Activated CD8-positive, alpha-beta T cell treated with anti-CD3 and anti-CD28 coated beads, Interleukin-2, amount 10 ng/mL, durations not matched to agents 7 days and 5 days (primary cell): ENCODE results near the gene SIRT3. TPM values are rescaled to one million over a fixed set of nuclear protein-coding genes. Genes with fewer than 3 reads are reported as not detected.

ENCODE experiments used
- ATAC-seq: fragments of 150-1000 bp; cut with Tn5 transposase; one replicate; pipeline ENCODE4 v1.10.0; 2021; ENCODE audit warnings: moderate library complexity
- CTCF ChIA-PET: fragments of 350-600 bp; sonication (Branson Sonifier 250); formaldehyde crosslinking; loops from one replicate; lab custom pipeline; 2021; ENCODE audit warnings: antibody characterized with exemption; lab: Charles Lee
- POLR2A ChIA-PET: fragments of 350-600 bp; sonication (Branson Sonifier 250); formaldehyde crosslinking; loops from one replicate; lab custom pipeline; 2021; ENCODE audit warnings: antibody characterized with exemption; lab: Charles Lee
- DNase-seq: peaks from one replicate; pipeline ENCODE4 v3.0.0-alpha.2; 2020
- H3K27ac Mint-ChIP-seq: one replicate; pipeline ENCODE4 v1.8.0; 2021; ENCODE audit warnings: mild to moderate bottlenecking, mixed read lengths
- H3K27me3 Mint-ChIP-seq: one replicate; pipeline ENCODE4 v1.8.0; 2021; ENCODE audit warnings: low read depth, mixed read lengths
- H3K36me3 Mint-ChIP-seq: one replicate; pipeline ENCODE4 v1.8.0; 2021; ENCODE audit warnings: low read depth, mixed read lengths
- H3K4me1 Mint-ChIP-seq: one replicate; pipeline ENCODE4 v1.8.0; 2021; ENCODE audit warnings: low read depth, mixed read lengths
- H3K4me3 Mint-ChIP-seq: one replicate; pipeline ENCODE4 v1.8.0; 2021; ENCODE audit warnings: mild to moderate bottlenecking, mixed read lengths
- H3K9me3 Mint-ChIP-seq: one replicate; pipeline ENCODE4 v1.8.0; 2022; ENCODE audit warnings: mixed read lengths; ENCODE audit not compliant: insufficient read depth
- total RNA-seq, 2 experiments: library from RNA; stranded (reverse); gene quantifications; one replicate each; pipeline ENCODE4 v1.2.3, GENCODE V29; 2021

Gene SIRT3
- total RNA-seq, result 10 to 100 TPM; 13.1 to 15.0 TPM

DNA sequence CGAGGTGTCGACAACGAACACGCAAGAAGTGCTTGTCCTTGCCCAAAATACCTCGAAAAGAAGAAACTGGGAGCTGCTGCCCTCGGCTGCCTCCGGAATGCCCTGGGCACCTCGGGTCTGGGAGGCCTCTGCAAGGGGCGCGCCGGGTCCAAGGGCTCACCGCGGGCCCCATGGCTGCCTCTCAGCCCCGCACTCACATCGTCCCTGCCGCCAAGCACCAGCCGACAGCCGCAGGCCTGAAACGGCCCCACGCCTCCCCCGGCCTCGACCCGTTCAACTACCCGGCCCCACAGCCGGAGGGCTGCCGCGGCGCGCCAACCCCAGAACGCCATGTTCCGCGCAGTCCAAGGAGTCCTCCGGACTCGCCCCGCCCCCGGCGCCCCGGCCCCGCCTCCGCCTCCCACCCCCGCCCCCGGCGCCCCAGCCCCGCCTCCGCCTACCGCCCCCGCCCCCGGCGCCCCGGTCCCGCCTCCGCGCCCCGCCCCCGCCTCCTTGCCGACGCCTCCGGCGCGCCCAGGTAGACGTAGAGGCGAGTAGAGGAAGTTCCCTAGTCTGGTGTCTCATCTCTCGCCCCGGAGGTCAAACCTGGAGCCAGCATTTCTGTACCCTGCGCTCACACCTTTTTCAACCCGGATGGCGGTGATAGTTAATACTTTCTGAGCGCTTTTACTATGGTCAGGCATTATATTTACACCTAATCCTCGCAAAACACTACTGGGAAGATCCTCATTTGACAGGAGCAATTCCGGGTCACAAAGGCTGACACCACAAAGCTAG, at the start of gene SIRT3:
Gene SIRT3, minus strand, starts transcription at position 346 of the 777 bp plus-strand sequence. Its CDS starts 14 bp downstream, at position 332.
- Mint-ChIP-seq H3K9me3 (no peaks in the 10 kb centered on the region), H3K27me3 (no peaks in the 10 kb centered on the region), H3K4me3 (peak within 1 kb of the TSS; percentile 99), H3K4me1 (peaks cover 39% of the 10 kb centered on the region), H3K27ac (peak within 1 kb of the TSS; percentile 99), H3K36me3 (peaks cover 16% of the 10 kb centered on the region)
- POLR2A ChIA-PET, result interaction anchor here (0.6 to 2.7 kb wide), 10 partner anchors 15 to 119 kb away, joined by 3 to 16 read pairs (median 6); partner anchors contain the start of genes BET1L and RIC8A
- CTCF ChIA-PET, result interaction anchor here (1.6 to 7.2 kb wide), 4 partner anchors 14 to 31 kb away, joined by 5 to 86 read pairs (median 8); partner anchors contain the start of genes BET1L and RIC8A
- peak; percentile 89 for DNase-seq
- peak; percentile 89 for ATAC-seq

DNA sequence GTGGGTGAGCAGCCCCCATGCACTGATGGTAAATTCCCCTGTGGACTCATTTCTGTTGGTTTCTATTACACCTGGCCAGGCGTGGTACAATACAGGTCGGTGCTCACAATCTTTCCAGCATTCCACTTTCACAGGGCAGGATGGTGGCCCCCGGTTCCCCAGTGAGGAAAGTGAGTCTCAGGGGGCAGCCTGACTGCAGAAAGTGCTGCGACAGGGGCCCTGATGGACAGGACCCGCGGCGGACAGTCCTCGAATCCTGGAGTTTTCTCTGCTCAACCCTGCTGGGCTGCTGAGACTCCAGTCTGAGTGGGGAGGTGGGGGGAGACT, 49.7 kb upstream of the SIRT3 start:
- Mint-ChIP-seq H3K4me3 (peak overlapping the region; percentile 18), H3K4me1 (peaks cover 65% of the 10 kb centered on the region), H3K27me3 (peaks cover 6% of the 10 kb centered on the region), H3K9me3 (no peaks in the 10 kb centered on the region), H3K36me3 (peaks cover 74% of the 10 kb centered on the region), H3K27ac (peak overlapping the region; percentile 81)
- ATAC-seq, result no peak
- ChIA-PET POLR2A (interaction anchor here (0.6 to 5.7 kb wide), 3 partner anchors 18 to 78 kb away, joined by 3 to 41 read pairs (median 3); partner anchors contain the start of genes BET1L and RIC8A), CTCF (interaction anchor here (1.9 to 7.1 kb wide), 2 partner anchors 19 to 36 kb away, joined by 5 to 76 read pairs; no protein-coding TSS in a partner anchor)
- peak; percentile 19 for DNase-seq

DNA sequence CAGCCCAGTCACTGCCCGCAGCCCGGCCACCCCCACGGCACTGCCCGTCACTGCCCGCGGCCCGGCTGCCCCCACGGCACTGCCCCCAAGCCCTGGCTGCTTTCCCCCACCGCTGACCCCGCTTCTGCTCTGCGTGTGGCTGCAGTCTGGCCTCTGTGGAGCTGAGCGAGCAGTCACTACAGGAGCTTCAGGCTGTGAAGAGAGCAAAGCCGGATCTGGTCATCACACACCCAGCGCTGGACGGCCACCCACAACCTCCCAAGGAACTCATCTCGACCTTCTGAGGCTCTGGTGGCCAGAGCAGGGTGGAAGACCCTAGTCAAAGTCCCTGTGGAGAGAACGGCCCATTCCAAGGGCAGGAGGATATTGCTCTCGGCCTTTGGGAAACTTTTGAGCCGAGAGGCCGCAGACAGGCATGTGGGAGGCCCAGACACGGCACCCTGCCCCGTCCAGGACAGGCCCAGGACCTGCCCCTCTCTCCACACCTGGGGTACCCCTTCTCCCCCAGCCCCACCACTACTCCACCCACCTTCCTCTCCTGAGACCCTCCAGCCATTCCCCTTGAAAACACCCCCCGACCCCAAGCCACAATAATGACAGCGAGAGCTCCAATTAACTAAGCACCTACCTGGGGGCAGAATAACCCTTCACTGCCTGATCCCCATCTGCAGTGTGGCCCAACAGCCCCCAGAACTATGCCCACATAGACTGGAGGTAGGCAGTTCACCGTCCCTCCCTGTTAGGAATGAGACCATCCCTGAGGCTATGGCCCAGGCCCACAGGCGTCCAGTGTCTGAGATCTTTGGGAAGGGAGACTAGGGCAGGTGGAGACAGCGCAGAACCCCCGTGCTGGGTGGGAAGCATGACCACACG, 49.1 kb upstream of the SIRT3 start:
- Mint-ChIP-seq H3K4me3 (peak overlapping the region; percentile 50), H3K27ac (peak overlapping the region; percentile 81)

DNA sequence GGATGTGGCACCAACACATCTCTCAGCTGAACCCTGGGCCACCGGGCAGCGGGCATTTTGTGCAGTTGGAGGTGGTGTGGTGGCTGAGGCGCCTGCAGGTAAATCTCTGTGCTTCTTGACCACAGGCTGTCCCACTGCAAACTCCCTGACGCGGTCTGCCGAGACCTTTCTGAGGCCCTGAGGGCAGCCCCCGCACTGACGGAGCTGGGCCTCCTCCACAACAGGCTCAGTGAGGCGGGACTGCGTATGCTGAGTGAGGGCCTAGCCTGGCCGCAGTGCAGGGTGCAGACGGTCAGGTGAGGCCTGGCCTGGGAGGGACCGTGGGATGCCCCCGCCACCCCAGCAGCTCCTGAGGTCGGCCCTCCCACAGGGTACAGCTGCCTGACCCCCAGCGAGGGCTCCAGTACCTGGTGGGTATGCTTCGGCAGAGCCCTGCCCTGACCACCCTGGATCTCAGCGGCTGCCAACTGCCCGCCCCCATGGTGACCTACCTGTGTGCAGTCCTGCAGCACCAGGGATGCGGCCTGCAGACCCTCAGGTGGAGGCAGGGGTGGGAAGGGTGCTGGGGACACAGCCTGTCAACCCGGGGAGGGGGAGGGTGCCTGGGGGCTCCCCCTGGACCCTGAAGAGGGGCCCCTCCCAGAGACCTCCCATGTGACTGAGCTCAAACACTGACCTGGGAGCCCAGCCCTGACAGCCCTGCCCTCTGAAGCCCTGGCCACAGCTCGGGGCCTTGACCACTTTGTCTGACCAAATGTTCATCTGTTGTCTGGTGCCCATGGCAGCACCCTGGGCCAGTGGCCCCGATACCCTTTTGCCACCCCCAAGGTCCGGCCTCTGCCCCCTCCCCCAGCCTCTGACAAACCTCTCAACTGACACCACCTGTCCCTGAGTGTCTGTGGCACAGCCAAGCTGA, 48.2 kb upstream of the SIRT3 start:
- POLR2A ChIA-PET, result interaction anchor here (0.7 to 8.3 kb wide), 13 partner anchors 7 to 77 kb away, joined by 3 to 115 read pairs (median 7); partner anchors contain the start of genes BET1L, IFITM1, IFITM5 and PGGHG
- Mint-ChIP-seq H3K27ac (peak overlapping the region; percentile 89), H3K9me3 (no peaks in the 10 kb centered on the region), H3K4me1 (peaks cover 59% of the 10 kb centered on the region), H3K36me3 (peaks cover 64% of the 10 kb centered on the region), H3K4me3 (peak overlapping the region; percentile 84), H3K27me3 (peaks cover 6% of the 10 kb centered on the region)
- peak; percentile 21 for DNase-seq
- ATAC-seq, result no peak
- CTCF ChIA-PET, result interaction anchor here (1.1 to 5.7 kb wide), 6 partner anchors 17 to 77 kb away, joined by 3 to 73 read pairs (median 6); partner anchors contain the start of genes BET1L and RIC8A

More for the DNA sequence above, 49.1 kb upstream of the SIRT3 start:
- ChIA-PET CTCF (interaction anchor here (1.3 to 7.1 kb wide), 5 partner anchors 19 to 78 kb away, joined by 4 to 76 read pairs (median 6); partner anchors contain the start of genes BET1L and RIC8A), POLR2A (interaction anchor here (0.6 to 8.3 kb wide), 8 partner anchors 10 to 78 kb away, joined by 3 to 115 read pairs (median 5); partner anchors contain the start of genes BET1L and RIC8A)
- Mint-ChIP-seq H3K9me3 (no peaks in the 10 kb centered on the region), H3K27me3 (peaks cover 6% of the 10 kb centered on the region), H3K36me3 (peaks cover 71% of the 10 kb centered on the region), H3K4me1 (peaks cover 64% of the 10 kb centered on the region)
- ATAC-seq, result no peak
- peak; percentile 20 for DNase-seq

DNA sequence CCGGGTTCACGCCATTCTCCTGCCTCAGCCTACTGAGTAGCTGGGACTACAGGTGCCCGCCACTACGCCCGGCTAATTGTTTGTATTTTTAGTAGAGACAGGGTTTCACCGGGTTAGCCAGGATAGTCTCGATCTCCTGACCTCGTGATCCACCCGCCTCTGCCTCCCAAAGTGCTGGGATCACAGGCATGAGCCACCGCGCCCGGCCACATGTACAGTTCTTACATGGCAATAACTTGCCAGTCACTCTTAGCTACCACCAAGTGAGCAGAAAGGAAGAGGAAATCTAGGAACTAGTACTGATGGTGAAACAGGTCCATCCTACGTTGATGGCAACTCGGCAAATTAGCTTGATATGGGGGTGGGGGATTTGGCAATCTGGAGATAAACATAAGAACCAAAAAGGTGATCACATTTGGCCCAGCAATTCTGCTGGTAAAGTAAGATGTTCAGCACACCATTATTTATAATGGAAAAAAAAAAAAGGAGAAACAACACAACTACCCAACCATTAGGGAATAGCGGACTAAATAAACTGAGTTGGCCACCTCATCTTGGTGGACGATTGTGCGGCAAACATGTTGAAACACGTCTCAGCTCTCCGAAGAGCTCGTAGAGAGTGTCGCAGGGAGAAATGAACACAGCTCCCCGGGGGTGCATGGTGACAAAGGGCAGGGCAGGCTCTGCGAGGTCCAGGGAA, 47.4 kb upstream of the SIRT3 start:
- Mint-ChIP-seq H3K36me3 (peaks cover 67% of the 10 kb centered on the region), H3K27me3 (peaks cover 6% of the 10 kb centered on the region), H3K4me1 (peaks cover 62% of the 10 kb centered on the region), H3K27ac (peak overlapping the region; percentile 89), H3K4me3 (peak overlapping the region; percentile 84), H3K9me3 (no peaks in the 10 kb centered on the region)
- POLR2A ChIA-PET, result interaction anchor here (0.7 to 8.3 kb wide), 13 partner anchors 8 to 76 kb away, joined by 3 to 115 read pairs (median 10); partner anchors contain the start of genes BET1L, IFITM1, IFITM5 and PGGHG
- DNase-seq (peak; percentile 45), ATAC-seq (no peak)
- CTCF ChIA-PET, result interaction anchor here (0.7 to 5.7 kb wide), 6 partner anchors 16 to 76 kb away, joined by 3 to 73 read pairs (median 6); partner anchors contain the start of genes BET1L and RIC8A

DNA sequence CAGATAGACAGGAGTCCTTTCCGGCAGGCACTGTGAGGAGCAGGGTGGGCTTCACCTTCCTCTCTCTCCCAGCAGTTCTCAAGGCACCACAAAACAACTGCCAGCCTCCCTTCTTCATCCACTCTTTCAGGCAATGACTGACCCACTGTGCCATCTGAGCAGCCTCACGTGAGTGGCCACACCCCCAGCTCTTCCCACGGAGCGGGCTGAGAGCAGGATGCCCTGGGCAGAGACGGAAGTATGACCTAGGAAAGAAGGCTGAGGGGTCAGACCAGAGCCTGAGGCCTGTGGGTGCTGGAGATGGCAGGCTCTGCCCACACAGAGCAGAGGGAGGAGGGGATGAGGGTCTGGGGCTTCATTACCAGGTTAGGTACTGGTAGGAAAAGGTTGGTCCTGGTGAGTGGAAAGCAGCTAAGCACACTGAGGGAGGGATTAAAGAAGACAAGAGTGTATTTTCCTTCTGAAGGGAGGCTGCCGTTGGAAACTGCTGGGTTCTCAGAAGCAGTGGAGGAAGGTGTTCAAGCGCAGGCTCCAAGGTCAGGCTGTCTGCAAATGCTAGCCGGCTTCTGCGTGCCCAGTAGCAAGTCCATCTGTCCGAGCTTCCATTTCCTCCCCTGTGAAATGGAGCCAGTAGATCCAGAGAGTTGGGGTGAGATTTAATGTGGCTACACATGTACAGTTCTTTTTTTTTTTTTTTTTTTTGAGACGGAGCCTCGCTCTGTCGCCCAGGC, 46.7 kb upstream of the SIRT3 start:
- POLR2A ChIA-PET, result interaction anchor here (0.7 to 8.3 kb wide), 15 partner anchors 9 to 134 kb away, joined by 3 to 115 read pairs (median 8); partner anchors contain the start of genes BET1L, IFITM1, IFITM2 and IFITM5
- ATAC-seq (peak; percentile 3), DNase-seq (peak; percentile 49)
- Mint-ChIP-seq H3K27ac (peak overlapping the region; percentile 89), H3K36me3 (peaks cover 68% of the 10 kb centered on the region), H3K9me3 (no peaks in the 10 kb centered on the region), H3K27me3 (peaks cover 6% of the 10 kb centered on the region), H3K4me3 (peak overlapping the region; percentile 84), H3K4me1 (peaks cover 64% of the 10 kb centered on the region)
- CTCF ChIA-PET, result interaction anchor here (0.7 to 5.7 kb wide), 9 partner anchors 15 to 75 kb away, joined by 3 to 73 read pairs (median 4); partner anchors contain the start of genes BET1L, PSMD13 and RIC8A

DNA sequence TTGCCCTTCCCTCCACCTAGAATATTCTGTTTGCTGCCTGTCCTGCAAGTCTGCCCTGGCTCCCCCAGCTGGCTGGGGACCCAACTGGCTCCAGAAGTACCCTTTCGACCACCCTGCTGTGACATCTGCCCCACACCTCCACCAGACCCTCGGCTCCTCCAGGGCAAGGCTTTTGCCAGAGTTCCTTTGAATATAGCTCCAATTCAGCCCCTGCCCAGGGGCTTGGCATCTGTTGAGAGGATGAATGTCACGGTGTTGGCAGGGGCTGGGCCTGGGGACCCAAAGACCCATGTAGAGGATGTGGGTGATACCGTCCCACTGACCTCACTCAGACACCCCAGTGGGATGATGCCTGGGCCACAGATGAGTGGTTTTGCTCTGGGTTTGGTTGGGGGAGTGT, 46.0 kb upstream of the SIRT3 start:
- POLR2A ChIA-PET, result interaction anchor here (1.0 to 8.3 kb wide), 12 partner anchors 10 to 135 kb away, joined by 3 to 115 read pairs (median 10); partner anchors contain the start of genes BET1L, IFITM1, IFITM2 and IFITM5
- peaks cover 67% of the 10 kb centered on the region for H3K4me1 Mint-ChIP-seq
- ATAC-seq (no peak), DNase-seq (no peak)
- H3K27me3 Mint-ChIP-seq, result peaks cover 7% of the 10 kb centered on the region
- H3K36me3 Mint-ChIP-seq, result peaks cover 71% of the 10 kb centered on the region
- peak overlapping the region; percentile 89 for H3K27ac Mint-ChIP-seq
- no peaks in the 10 kb centered on the region for H3K9me3 Mint-ChIP-seq
- CTCF ChIA-PET, result interaction anchor here (1.0 to 5.7 kb wide), 5 partner anchors 14 to 45 kb away, joined by 3 to 73 read pairs (median 4); partner anchors contain the start of gene PSMD13
- H3K4me3 Mint-ChIP-seq, result peak overlapping the region; percentile 84

DNA sequence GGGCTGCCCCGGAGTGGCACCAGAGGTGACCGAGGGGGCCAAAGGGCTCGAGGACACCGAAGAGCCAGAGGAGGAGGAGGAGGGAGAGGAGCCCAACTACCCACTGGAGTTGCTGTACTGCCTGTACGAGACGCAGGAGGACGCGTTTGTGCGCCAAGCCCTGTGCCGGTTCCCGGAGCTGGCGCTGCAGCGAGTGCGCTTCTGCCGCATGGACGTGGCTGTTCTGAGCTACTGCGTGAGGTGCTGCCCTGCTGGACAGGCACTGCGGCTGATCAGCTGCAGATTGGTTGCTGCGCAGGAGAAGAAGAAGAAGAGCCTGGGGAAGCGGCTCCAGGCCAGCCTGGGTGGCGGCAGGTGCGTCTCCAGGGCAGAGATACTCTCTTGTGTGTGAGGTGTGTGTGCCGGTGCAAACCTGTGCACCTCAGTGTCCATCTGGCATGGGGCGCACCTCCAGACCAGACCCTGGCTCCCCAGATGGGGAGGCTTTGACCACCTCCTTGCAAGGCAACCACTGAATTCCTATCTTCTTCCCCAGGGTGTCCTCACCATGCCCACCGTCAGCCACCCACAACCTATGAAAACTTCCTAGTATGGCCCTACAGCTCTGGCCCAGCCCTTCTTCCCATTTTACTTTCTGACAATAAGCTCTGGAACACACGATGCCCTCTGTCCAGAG, 45.5 kb upstream of the SIRT3 start:
- ChIA-PET CTCF (interaction anchor here (1.0 to 5.7 kb wide), 7 partner anchors 14 to 168 kb away, joined by 3 to 73 read pairs (median 3); partner anchors contain the start of genes PSMD13 and PTDSS2), POLR2A (interaction anchor here (0.7 to 8.3 kb wide), 14 partner anchors 10 to 135 kb away, joined by 3 to 115 read pairs (median 10); partner anchors contain the start of genes BET1L, IFITM1, IFITM2 and IFITM5)
- H3K4me1 Mint-ChIP-seq, result peaks cover 65% of the 10 kb centered on the region
- ATAC-seq (no peak), DNase-seq (no peak)
- H3K4me3 Mint-ChIP-seq, result peak overlapping the region; percentile 84
- H3K9me3 Mint-ChIP-seq, result peaks cover 1% of the 10 kb centered on the region
- H3K36me3 Mint-ChIP-seq, result peaks cover 72% of the 10 kb centered on the region
- peaks cover 6% of the 10 kb centered on the region for H3K27me3 Mint-ChIP-seq
- peak overlapping the region; percentile 89 for H3K27ac Mint-ChIP-seq
